HG02763 (cell line): ENCODE results near the gene CTRL.
"Not testable (repeated sequence)": the region's sequence is repeated elsewhere in the genome, so short reads cannot be mapped to it uniquely, and the experiment has no call there.

Experiments
- ATAC-seq: cut with Tn5 transposase; IDR thresholded peaks from one replicate; pipeline ENCODE4 v1.9.1; 2021; ENCODE audit warnings: mild to moderate bottlenecking, moderate library complexity; ENCODE audit not compliant: unreplicated experiment

CTRL gene

GRCh38 chr16:67931712-67932461, at the start of gene CTRL:
TSS of gene CTRL (minus strand) at chr16:67931862. CDS start at chr16:67931852, 10 bp downstream.
- no peak for ATAC-seq

DNA sequence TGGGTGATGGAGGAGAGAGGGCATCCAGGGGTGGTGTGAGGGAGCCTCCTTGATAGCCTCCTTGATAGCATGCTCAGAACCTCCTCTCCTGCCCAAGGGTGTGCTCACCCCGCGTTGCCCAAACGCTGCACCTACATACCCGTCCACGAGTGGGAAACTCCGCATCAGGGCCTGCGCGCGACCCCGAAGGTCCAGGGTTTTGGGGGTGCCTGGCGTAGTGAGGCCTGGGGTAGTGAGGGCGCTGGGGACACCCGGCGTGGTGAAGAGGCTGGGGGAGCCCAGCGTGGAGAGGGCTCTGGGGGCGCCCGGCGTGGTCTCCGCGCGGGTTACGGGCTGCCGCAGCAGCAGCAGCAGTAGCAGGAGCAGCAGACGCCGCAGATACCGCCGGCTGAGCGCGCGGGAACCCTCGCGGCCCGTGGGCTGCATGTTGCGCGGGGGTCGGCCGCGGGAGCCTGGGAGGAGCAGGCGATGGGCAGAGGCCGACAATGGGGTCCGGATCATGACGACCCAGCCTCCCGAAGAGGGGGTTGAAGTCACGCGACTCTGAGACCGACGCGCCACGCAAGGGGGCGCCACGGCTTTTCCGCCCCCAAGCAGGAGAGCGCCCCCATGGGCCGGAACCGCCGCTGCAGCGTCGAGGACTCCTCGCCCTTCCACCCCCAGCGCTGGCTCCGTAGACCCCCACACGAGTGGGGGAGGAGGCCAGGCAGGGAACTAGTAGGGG, 48.5 kb upstream of the CTRL start, which contains the start of gene DPEP3:
DPEP3 (minus strand) TSS at position 545 of the 724 bp plus-strand sequence; CDS start at position 426, 119 bp downstream.
- no peak for ATAC-seq

GRCh38 chr16:67977469-67978227, 46.0 kb upstream of the CTRL start:
- ATAC-seq = no peak

DNA sequence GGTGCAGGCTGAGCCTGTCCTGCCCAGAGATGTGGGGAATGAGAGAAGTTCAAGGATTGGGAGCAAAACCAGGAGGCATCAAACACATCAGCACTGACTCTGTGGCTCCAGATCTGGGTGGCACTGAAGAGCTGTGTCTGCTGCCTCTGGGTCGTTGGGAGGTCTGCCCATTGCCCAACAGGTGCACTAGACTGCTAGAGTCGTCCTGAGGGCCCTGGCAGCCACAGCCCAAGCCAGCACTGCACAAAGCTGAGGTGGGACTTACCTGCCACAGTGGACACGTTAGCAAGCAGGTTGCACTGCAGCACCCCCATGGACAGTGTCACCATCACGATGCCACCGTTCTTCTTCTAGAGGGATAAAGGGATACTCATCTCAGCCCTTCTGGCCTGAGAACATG, 45.3 kb upstream of the CTRL start:
- no peak for ATAC-seq

GRCh38 chr16:67976205-67976604, 44.5 kb upstream of the CTRL start:
- ATAC-seq = no peak

DNA sequence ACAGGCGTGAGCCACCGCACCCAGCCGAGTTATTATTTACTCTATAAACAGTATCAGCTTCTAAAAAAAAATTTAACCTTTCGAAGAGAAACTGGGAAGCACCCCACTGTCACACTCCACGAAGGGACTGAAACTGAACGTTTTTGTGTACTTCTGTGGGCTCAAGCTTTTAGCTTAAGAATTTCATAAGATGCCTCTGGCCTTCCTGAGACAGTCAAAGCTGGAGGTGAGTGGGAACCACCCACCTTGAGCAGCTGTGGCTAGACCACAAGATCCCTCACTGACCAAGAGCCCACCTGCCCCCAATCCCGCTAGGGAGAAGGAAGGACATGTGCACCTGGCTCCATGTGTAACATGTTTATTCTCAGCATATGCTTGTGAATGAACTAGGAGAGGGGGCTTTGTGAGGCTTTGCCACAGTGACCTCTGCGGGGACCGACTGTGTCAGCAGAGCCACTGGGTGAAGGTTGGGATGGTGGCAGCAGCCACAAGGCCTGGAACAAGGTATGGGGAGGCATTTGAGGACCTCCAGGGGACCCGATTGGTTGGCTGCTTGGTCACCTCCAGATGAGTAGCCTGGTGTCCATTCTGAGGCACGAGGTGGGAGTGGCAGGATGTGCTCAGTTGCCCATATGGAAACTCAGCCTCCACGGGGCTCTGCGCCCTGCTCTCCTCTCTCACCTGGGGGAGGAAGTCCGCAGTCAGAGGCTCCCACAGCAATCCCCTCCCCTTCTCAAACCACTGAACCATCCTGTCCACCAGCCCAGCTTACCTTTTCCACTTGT, 43.9 kb upstream of the CTRL start:
- no peak for ATAC-seq

DNA sequence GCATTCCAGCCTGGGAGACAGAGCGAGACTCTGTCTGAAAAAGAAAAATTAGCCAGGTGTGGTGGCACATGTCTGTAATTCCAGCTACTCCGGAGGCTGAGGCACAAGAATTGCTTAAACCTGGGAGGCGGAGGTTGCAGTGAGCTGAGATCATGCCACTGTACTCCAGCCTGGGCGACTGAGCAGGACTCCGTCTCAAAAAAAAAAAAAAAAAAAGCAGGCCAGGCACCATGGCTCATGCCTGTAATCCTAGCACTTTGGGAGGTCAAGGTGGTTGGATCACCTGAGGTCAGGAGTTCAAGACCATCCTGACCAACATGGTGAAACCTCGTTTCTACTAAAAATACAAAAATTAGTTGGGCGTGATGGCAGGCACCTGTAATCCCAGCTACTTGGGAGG, 40.6 kb upstream of the CTRL start:
- not testable (repeated sequence) for ATAC-seq

DNA sequence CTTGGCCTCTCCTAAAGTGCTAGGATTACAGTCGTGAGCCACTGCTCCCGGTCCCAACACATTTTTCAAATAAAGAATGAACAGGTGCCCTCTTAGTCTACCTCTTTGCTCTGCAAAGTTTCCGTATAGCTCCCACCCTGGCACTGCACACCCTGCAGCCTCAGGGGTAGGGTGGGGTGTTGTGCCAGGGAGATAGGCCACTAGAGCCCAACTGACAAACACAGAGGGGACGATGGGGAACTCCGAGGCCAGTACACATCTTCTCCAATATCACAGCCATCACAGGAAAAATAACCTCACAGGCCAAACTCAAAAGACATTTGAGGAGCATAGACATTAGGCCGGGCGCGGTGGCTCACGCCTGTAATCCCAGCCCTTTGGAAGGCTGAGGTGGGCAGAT, 39.4 kb upstream of the CTRL start:
- no peak for ATAC-seq

DNA sequence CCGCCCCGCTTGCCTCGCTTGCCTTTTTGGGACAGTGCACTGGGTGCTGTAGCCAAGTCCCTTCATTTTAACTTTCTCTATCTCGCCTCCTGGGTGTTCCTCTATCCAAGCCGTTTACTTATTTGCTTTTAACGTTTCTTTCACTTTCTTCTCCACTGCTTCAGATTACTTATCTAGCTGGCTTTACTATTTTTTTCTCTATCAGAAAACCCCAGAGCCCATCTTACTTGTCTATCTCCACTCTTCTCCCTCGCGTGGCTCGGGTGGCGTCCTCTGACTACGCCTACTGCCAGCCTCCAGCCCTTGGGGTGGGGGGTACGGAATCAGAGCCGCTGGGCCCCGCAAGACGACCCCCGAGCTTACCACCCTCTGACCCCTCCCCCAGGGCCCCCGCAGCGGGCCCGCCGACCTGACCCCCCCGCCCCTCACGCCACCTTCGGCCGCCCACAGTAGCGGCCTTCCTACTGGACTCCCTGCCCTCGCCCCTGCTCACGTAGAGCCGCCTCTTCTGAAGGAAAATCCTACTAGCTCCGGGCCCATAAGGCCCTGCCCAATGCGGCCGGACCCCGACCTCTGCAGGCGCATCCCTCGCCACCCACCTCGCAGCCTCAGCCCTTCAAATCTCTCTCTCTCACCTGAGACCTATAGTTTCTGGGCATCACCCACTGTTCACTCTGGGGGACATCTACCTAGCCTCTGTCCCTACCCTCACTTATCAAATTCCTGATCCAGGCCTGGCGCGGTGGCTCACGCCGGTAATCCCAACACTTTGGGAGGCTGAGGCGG, 37.8 kb upstream of the CTRL start:
- ATAC-seq = no peak

- peak; percentile 83 for ATAC-seq
These were observed 37.0 kb upstream of the CTRL start, which contains the start of gene SLC12A4 for GRCh38 chr16:67968400-67969253. TSS of gene SLC12A4 (minus strand) at chr16:67968637. CDS start at chr16:67968553, 84 bp downstream.

DNA sequence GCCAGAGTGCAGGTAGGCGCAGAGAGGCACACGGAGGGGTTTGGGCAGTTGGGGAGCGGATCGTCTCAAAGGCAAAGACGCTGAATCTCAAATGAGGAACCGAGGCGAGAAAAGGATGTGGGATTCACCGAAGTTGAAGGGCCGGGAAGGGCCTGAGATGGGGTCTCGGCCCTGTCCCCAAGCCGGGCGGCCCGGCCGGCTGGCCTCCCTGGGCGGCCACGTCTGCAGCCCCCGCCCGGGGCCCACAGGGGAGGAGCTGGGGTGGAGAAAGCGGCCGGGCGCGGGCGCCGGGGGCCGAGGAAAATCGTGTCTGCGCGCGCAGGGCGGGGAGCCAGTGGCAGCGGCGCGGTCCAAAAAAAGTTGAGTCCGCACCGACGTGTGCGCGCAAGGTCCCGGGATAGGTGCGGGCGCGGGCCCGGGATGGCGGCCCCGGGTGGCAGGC, 36.3 kb upstream of the CTRL start:
- peak; percentile 19 for ATAC-seq

- no peak for ATAC-seq
These were observed 35.7 kb upstream of the CTRL start for GRCh38 chr16:67967183-67967957.

DNA sequence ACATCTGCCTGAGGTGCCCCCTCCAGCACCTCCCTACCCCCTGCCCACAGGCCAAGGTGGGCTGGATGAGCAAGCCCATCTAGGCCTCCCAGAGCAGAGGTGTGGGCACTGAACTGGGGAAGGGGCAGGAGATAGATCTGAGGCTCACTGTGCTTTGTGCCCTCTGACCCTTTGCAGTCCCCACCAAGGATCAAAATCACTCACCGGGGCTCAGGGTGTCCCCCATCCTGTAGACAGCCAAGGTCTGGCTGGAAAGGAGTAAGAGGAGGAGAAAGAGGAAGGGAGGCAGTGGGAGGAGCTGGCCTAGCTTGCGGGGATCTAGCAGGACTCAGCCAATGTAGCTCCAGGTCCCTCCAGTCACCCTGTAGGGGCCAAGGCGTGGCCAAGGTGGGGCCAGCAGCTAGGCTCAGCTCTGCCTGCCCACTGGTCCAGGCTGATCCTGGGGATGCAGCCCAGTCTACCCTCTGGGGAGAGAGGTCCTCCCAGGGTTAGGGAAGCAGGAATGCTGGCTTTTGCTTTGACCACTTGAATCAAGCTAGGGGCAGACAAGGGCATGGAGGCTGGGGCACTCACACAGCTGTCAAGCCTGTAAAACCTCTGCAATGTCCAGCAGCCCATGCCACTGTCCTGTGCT, 35.0 kb upstream of the CTRL start:
- ATAC-seq = no peak

- no peak for ATAC-seq
These were observed 34.2 kb upstream of the CTRL start for GRCh38 chr16:67965668-67966548.

- no peak for ATAC-seq
These were observed 32.9 kb upstream of the CTRL start for GRCh38 chr16:67964477-67965131.

DNA sequence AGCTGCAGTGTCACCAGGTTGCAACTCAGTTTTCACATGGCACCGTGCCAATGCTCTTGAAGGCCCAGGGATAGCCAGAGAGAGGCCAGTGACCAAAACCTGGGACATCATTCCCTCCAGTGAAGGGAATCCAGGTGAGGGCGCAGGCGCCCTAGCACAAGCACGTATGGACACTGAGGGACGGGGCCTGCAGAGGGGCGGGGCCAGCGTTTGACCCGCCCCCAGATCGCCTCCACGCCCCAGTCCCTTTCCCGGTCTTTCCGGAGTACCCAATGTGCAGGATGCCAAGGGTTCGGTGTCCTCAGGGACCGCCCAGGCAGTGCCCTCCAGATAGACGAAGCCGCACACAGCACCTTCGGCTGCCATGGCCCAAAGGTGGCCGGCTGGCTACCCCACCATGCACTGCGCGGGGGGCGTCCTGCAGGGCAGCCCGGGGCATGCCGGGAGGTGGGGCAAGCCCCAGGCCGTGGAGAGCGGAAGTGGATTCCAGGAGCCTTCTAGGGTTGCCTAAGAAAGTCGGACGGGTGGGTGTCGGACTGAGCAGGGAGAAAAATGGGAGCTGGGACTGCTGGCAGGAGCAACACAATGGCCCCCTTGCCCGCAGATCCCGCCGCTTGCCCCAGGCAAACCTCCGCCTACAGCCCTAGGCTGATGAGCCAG, 32.1 kb upstream of the CTRL start:
- no peak for ATAC-seq
